GM12878 (cell line): Measurements from ENCODE around the gene WHRN. TPM values are rescaled to one million over a fixed set of nuclear protein-coding genes. Genes with fewer than 3 reads are reported as not detected.

Source experiments
- ATAC-seq: fragments of 200-7000 bp; cut with Tn5 transposase; 3 replicates; pipeline ENCODE4 v1.9.1; 2020; ENCODE audit warnings: mild to moderate bottlenecking, moderate library complexity
- BruUV-seq: library from RNA; stranded (reverse); fragments of 400-500 nt; replicated peaks from 2 replicates; lab custom pipeline; 2021; lab: Mats Ljungman, UMichigan
- CTCF ChIA-PET: fragments of 300-600 bp; sonication (Branson Sonifier 250); formaldehyde crosslinking; extraction: SDS; loops from one replicate; lab custom pipeline; 2021; ENCODE audit warnings: inconsistent platforms; lab: Yijun Ruan, JAX
- POLR2A ChIA-PET: fragments of 350-600 bp; formaldehyde crosslinking; extraction: SDS; loops from one replicate; lab custom pipeline; 2021; ENCODE audit warnings: inconsistent platforms; lab: Charles Lee
- RAD21 ChIA-PET: fragments of 300-600 bp; sonication (Branson Sonifier 250); formaldehyde crosslinking; loops from one replicate; lab custom pipeline; 2023; ENCODE audit warnings: antibody characterized with exemption; ENCODE audit not compliant: unreplicated experiment; lab: Charles Lee
- SMC1A ChIA-PET: fragments of 300-600 bp; sonication (Branson Sonifier 250); formaldehyde crosslinking; loops from one replicate; lab custom pipeline; 2023; ENCODE audit not compliant: unreplicated experiment, uncharacterized antibody; lab: Charles Lee
- DNase-seq: peaks from one replicate; pipeline ENCODE4 v3.0.0-alpha.2; 2011; ENCODE audit warnings: low read depth, low spot score
- FAIRE-seq: peaks from 3 replicates; lab custom pipeline; 2011; peaks lifted over from hg19 to GRCh38; lab: Jason Lieb, UNC
- H2AFZ ChIP-seq: 2 replicates; pipeline ENCODE4 v1.6.0; 2011; ENCODE audit warnings: low read depth, low read length, control low read depth; ENCODE audit not compliant: control insufficient read depth
- H3K27ac ChIP-seq: 2 replicates; pipeline ENCODE4 v1.5.1; 2011; ENCODE audit warnings: control low read depth; ENCODE audit not compliant: control insufficient read depth, insufficient read depth
- H3K27me3 ChIP-seq, 2 experiments: replicated peaks in 1 of 2; 2 replicates each; pipeline versions ENCODE4 v1.6.0 to v1.6.1; 2011; ENCODE audit warnings: low read length in 1 of 2; ENCODE audit not compliant: control insufficient read depth in 2 of 2, insufficient read depth in 2 of 2
- H3K36me3 ChIP-seq, 2 experiments: 2 replicates each; pipeline ENCODE4 v1.5.1; 2011; ENCODE audit warnings: low read length in 1 of 2; ENCODE audit not compliant: control insufficient read depth in 2 of 2, insufficient read depth in 2 of 2
- H3K4me1 ChIP-seq: 2 replicates; pipeline ENCODE4 v1.6.1; 2011; ENCODE audit warnings: mild to moderate bottlenecking, low read length, moderate library complexity, mixed read lengths; ENCODE audit not compliant: control insufficient read depth, insufficient read depth
- H3K4me2 ChIP-seq: 2 replicates; pipeline ENCODE4 v1.6.0; 2011; ENCODE audit warnings: control low read depth; ENCODE audit not compliant: control insufficient read depth, insufficient read depth
- H3K4me3 ChIP-seq: fragments of 200-600 bp; sonication (generic); 2 replicates; pipeline ENCODE4 v1.5.1; 2016
- H3K79me2 ChIP-seq: 2 replicates; pipeline ENCODE4 v1.6.0; 2011; ENCODE audit warnings: low read length; ENCODE audit not compliant: control insufficient read depth, insufficient read depth
- H3K9ac ChIP-seq: 2 replicates; pipeline ENCODE4 v1.8.0; 2011; ENCODE audit warnings: low read length, control low read depth, mixed read lengths; ENCODE audit not compliant: control insufficient read depth, insufficient read depth
- H3K9me3 ChIP-seq: replicated peaks from 3 replicates; pipeline ENCODE4 v1.5.1; 2011; ENCODE audit warnings: mild to moderate bottlenecking, low read length; ENCODE audit not compliant: control insufficient read depth, insufficient read depth
- H4K20me1 ChIP-seq: 2 replicates; pipeline ENCODE4 v1.6.0; 2011; ENCODE audit not compliant: control insufficient read depth, insufficient read depth
- BRCA1 ChIP-seq: IDR thresholded peaks from 2 replicates; pipeline ENCODE4 v1.6.1; 2011; ENCODE audit warnings: low read depth, low read length, improper control_type of control experiment
- CBX3 ChIP-seq: fragments of 200-600 bp; sonication (generic); IDR thresholded peaks from 2 replicates; pipeline ENCODE4 v1.6.1; 2016; ENCODE audit warnings: low read depth, borderline replicate concordance
- HDAC2 ChIP-seq: fragments of 200-600 bp; sonication (generic); IDR thresholded peaks from 2 replicates; pipeline ENCODE4 v1.6.1; 2017
- TARDBP ChIP-seq: IDR thresholded peaks from 2 replicates; pipeline ENCODE4 v1.6.1; 2016; ENCODE audit warnings: borderline replicate concordance
- ZNF622 ChIP-seq: fragments of 450-650 bp; IDR thresholded peaks from 2 replicates; pipeline ENCODE4 v1.6.1; 2017; ENCODE audit warnings: mild to moderate bottlenecking, inconsistent platforms
- ZZZ3 ChIP-seq: IDR thresholded peaks from 2 replicates; pipeline ENCODE4 v1.6.1; 2011; ENCODE audit warnings: low read depth; ENCODE audit not compliant: control insufficient read depth, insufficient read length
- WGBS: methylation state at CpG from one replicate; pipeline ENCODE4 v1.1.6; 2016; ENCODE audit warnings: low lambda C conversion rate; ENCODE audit not compliant: insufficient replicate concordance, insufficient coverage; ENCODE audit errors: missing lambda C conversion rate; 5-methylcytosine and 5-hydroxymethylcytosine counted together
- in situ Hi-C: fragments of 300-500 bp; cut with MboI; formaldehyde crosslinking; loops from 9 replicates; pipeline ENCODE4 v1.14.3; 2018; ENCODE audit warnings: mixed read lengths
- intact Hi-C: fragments of 100-400 bp; cut with micrococcal nuclease; formaldehyde crosslinking; loops from one replicate; pipeline ENCODE4 v1.14.2; 2022; ENCODE audit not compliant: unreplicated experiment
- polyA plus RNA-seq, 11 experiments: library from polyadenylated mRNA; depleted of rRNA in 4 of 11; unstranded in 6 of 11; stranded (reverse) in 5 of 11; fragments of >200 nt; fragmentation: Nextera tagmentation in 4 of 11; fragmentation: Illumina TruSeq in 1 of 11; extraction: Ambion mirVana in 4 of 11; extraction: Trizol in 1 of 11; gene quantifications; 1 replicate in 1 of 11; 2 replicates in 10 of 11; pipeline versions ENCODE4 v1.2.1 to v1.2.3, GENCODE V29; 2011 to 2016; ENCODE audit warnings: inconsistent platforms in 2 of 11, missing spikeins in 2 of 11, low read depth in 1 of 11
- total RNA-seq, 4 experiments: library from RNA; depleted of rRNA in 3 of 4; stranded (reverse); fragments of >200 nt in 3 of 4; fragmentation: Illumina TruSeq in 1 of 4; extraction: Trizol in 1 of 4; gene quantifications; 2 replicates each; pipeline versions ENCODE4 v1.2.1 to v1.2.3, GENCODE V29; 2013 to 2021
- TF ChIP-seq, protein P1 (sequence below): fragments of 450-650 bp; formaldehyde crosslinking; IDR thresholded peaks from 2 replicates; pipeline ENCODE4 v1.4.0; 2022; ENCODE audit warnings: mild to moderate bottlenecking, moderate library complexity

Gene WHRN
- total and polyA plus RNA-seq, 10 of the 15 experiments (the other 5 are each of a cell fraction or from before 2014, with no cell fraction given), result 0.04 to 18.2 (median 0.68) TPM; not detected in 1

DNA sequence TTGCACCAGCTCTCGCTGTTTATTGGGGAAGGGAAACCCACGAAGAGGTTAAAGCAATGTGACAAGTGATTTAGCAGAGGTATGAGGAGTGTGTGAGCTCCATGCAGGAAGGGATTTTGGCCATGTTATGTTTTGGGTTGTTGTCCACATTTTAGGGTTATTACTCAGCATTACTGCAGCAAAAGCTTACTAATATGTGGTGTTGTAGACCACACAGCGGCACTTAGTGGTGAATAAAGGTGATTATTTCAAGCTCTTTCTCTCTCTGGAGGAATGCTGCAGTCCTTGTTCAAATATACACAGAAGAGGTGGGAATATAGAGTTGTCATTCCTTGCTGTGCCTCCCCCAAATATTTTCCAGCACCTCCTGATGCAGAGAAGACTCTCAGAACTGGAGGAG lies 87.8 kb downstream of the WHRN start:
- no peak overlapping the region; the same call in 1 of the 2 replicates for H2AFZ ChIP-seq
- WGBS, result 0% methylated on average over 3 of the region's 3 CpGs
- H3K4me1 ChIP-seq, result peaks cover 4% of the 10 kb centered on the region; the same call in 1 of the 2 replicates
- TF ChIP-seq BRCA1, result no peak
- TF ChIP-seq CBX3, result no peak
- no peak for TF ChIP-seq TARDBP
- no peak for TF ChIP-seq ZZZ3
- TF ChIP-seq HDAC2, result no peak
- no peak for TF ChIP-seq ZNF622
- TF ChIP-seq, protein P1, sequence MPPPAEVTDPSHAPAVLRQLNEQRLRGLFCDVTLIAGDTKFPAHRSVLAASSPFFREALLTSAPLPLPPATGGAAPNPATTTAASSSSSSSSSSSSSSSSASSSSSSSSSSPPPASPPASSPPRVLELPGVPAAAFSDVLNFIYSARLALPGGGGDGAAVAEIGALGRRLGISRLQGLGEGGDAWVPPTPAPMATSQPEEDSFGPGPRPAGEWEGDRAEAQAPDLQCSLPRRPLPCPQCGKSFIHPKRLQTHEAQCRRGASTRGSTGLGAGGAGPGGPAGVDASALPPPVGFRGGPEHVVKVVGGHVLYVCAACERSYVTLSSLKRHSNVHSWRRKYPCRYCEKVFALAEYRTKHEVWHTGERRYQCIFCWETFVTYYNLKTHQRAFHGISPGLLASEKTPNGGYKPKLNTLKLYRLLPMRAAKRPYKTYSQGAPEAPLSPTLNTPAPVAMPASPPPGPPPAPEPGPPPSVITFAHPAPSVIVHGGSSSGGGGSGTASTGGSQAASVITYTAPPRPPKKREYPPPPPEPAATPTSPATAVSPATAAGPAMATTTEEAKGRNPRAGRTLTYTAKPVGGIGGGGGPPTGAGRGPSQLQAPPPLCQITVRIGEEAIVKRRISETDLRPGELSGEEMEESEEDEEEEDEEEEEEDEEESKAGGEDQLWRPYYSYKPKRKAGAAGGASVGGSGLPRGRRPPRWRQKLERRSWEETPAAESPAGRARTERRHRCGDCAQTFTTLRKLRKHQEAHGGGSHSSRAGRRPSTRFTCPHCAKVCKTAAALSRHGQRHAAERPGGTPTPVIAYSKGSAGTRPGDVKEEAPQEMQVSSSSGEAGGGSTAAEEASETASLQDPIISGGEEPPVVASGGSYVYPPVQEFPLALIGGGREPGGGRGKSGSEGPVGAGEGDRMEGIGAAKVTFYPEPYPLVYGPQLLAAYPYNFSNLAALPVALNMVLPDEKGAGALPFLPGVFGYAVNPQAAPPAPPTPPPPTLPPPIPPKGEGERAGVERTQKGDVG (CRISPR knock-in tag), result no peak
- no peaks in the 10 kb centered on the region for H3K79me2 ChIP-seq
- H3K36me3 ChIP-seq, result no peaks in the 10 kb centered on the region
- POLR2A ChIA-PET, result no interaction called here
- DNase-seq (no peak), ATAC-seq (no peak), FAIRE-seq (no peak)
- no peaks in the 10 kb centered on the region for H3K9me3 ChIP-seq
- intact Hi-C loops (no loop called here), in situ Hi-C loops (loop anchor here (10.0 kb wide), 1 partner anchor 1107 kb away; no protein-coding TSS in a partner anchor)
- no peaks in the 10 kb centered on the region for H3K27me3 ChIP-seq
- H3K4me2 ChIP-seq, result no peak overlapping the region
- no peak overlapping the region for H3K4me3 ChIP-seq
- RAD21 ChIA-PET, result interaction anchor here (0.6 kb wide), 1 partner anchor 15 kb away, joined by 3 read pairs; no protein-coding TSS in a partner anchor
- H3K27ac ChIP-seq, result no peak overlapping the region
- CTCF ChIA-PET, result interaction anchor here (1.3 to 1.7 kb wide), 2 partner anchors 236 to 244 kb away, joined by 3 read pairs; no protein-coding TSS in a partner anchor
- no TSS peak for BruUV-seq
- no peaks in the 10 kb centered on the region for H4K20me1 ChIP-seq
- no peak overlapping the region for H3K9ac ChIP-seq
- SMC1A ChIA-PET, result interaction anchor here (0.7 to 0.8 kb wide), 2 partner anchors 18 to 236 kb away, joined by 3 read pairs; no protein-coding TSS in a partner anchor
